Breast epithelium (tissue), 4 donors: ENCODE data around the gene CLEC4F. TPM values are rescaled to one million over a fixed set of nuclear protein-coding genes. Genes with fewer than 3 reads are reported as not detected.

ENCODE experiments used
- DNase-seq, 2 donors: peaks; one replicate each; pipeline ENCODE4 v3.0.0-alpha.2; 2019; ENCODE audit warnings: low spot score in 2 of 2
- H3K27ac ChIP-seq, 2 donors: fragments of 200-600 bp; sonication (generic) in 1 of 2; one replicate each; pipeline ENCODE4 v1.5.1; 2016 to 2019; ENCODE audit warnings: mild to moderate bottlenecking in 1 of 2
- H3K27me3 ChIP-seq, 2 donors: fragments of 200-600 bp; sonication (generic) in 1 of 2; one replicate each; pipeline versions ENCODE4 v1.5.1 to v1.6.0; 2017 to 2019; ENCODE audit warnings: control low read depth in 1 of 2, mild to moderate bottlenecking in 1 of 2
- H3K36me3 ChIP-seq: fragments of 200-600 bp; one replicate; pipeline ENCODE4 v1.5.1; 2019
- H3K4me1 ChIP-seq, 2 donors: fragments of 200-600 bp; sonication (generic); one replicate each; pipeline ENCODE4 v1.5.1; 2016 to 2019; ENCODE audit warnings: control low read depth in 1 of 2
- H3K4me3 ChIP-seq, 3 donors: fragments of 200-600 bp; sonication (generic); 1 replicate in 2 of 3; 2 replicates in 1 of 3; pipeline ENCODE4 v1.5.1; 2016 to 2019; ENCODE audit warnings: mild to moderate bottlenecking in 3 of 3, moderate library complexity in 2 of 3
- H3K9me3 ChIP-seq, 2 donors: fragments of 200-600 bp; sonication (generic) in 1 of 2; one replicate each; pipeline ENCODE4 v1.5.1; 2016 to 2019; ENCODE audit warnings: control low read depth in 1 of 2
- CTCF ChIP-seq, 3 donors: fragments of 450-650 bp; IDR thresholded peaks; one replicate each; pipeline ENCODE4 v1.5.1; 2016 to 2017; ENCODE audit warnings: antibody characterized with exemption in 3 of 3, mild to moderate bottlenecking in 3 of 3, moderate library complexity in 3 of 3
- POLR2A ChIP-seq: fragments of 450-650 bp; IDR thresholded peaks from one replicate; pipeline ENCODE4 v1.6.1; 2016; ENCODE audit warnings: antibody characterized with exemption, mild to moderate bottlenecking, moderate library complexity
- POLR2AphosphoS5 ChIP-seq, 3 donors: sonication (generic); formaldehyde crosslinking; IDR thresholded peaks; one replicate each; pipeline ENCODE4 v1.6.1; 2017; ENCODE audit warnings: antibody characterized with exemption in 3 of 3
- intact Hi-C: fragments of 100-400 bp; cut with DNase I; formaldehyde crosslinking; loops from one replicate; pipeline ENCODE4 v1.15.1; 2023; ENCODE audit warnings: low total_unique reads
- total RNA-seq, 3 donors: library from RNA; depleted of rRNA; stranded (reverse); fragments of >200 nt; gene quantifications; one replicate each; pipeline ENCODE4 v1.1.0, GENCODE V29; 2016

The CLEC4F gene
- total RNA-seq, 3 donors from 2014 or later, result 0.88 TPM; not detected in 2

DNA sequence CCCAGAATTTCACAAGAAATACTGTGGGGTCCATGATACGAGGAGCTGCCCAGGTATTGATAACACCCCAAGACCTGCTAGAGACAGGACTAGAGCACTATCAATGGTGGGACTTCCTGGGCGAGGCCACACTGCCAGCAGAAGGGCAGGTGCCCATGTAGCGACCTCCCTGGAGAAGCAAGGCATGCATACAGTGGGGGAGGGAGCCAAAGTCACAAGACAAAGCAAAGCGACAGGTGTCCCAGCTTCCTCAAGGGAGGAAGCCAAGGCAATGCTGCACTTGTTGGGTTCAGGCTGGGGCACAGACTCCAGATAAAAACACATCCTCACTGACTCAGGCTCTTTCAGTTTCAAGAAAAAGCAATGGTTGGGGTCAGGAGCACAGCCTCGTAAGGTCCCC is 7.7 kb upstream of the CLEC4F start:
- no peak for DNase-seq
- no peaks in the 10 kb centered on the region for H3K27me3 ChIP-seq
- no peak overlapping the region for H3K4me3 ChIP-seq
- H3K9me3 ChIP-seq, result no peaks in the 10 kb centered on the region
- intact Hi-C loops, result loop anchor here (2.0 kb wide), 1 partner anchor 35 kb away; no protein-coding TSS in a partner anchor
- no peaks in the 10 kb centered on the region for H3K36me3 ChIP-seq
- no peaks in the 10 kb centered on the region for H3K4me1 ChIP-seq
- TF ChIP-seq POLR2AphosphoS5 (IDR thresholded peaks at IDR 0.05) (no peak), CTCF (IDR thresholded peaks at IDR 0.05) (no peak), POLR2A (no peak)
- no peak overlapping the region for H3K27ac ChIP-seq

- Histone ChIP-seq H3K4me3 (no peak overlapping the region), H3K9me3 (no peaks in the 10 kb centered on the region), H3K27me3 (no peaks in the 10 kb centered on the region), H3K4me1 (no peaks in the 10 kb centered on the region), H3K36me3 (no peaks in the 10 kb centered on the region), H3K27ac (no peak overlapping the region)
- DNase-seq, result no peak
- intact Hi-C loops, result no loop called here
- TF ChIP-seq CTCF (IDR thresholded peaks at IDR 0.05), result no peak
- TF ChIP-seq POLR2AphosphoS5 (IDR thresholded peaks at IDR 0.05), result no peak
- no peak for TF ChIP-seq POLR2A
Observed at GRCh38 chr2:70827388-70827787, 7.0 kb upstream of the CLEC4F start.

DNA sequence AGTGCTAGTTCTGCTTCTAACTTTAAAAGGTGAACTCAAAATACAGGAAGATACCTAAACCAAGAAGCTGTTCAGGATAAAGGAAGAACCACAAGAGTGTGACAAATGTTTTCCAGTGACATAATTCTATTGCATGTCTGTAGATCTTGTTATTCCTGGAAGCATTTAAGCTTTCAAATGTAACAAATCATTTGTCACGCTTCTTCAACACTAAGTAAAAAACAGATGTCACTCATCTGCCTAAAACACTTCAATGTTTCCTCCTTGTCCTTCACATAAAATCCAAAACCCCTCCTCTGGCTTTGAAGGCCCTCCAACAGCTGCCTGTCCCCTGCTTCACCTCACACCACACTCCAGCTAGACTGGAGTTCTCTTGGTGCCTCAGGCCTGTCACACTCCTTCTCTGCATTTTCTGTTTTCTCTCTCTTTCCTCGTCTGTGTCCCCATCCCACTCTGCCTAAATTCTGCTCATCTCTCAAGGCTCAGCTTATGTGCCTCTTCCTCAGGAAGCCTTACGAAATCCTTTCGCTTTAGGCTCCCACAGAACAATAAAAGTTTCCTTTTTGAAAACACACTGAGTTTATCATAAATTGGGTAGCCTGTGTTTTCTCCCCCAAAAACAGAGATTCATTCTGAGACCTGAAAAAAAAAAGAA is 6.4 kb upstream of the CLEC4F start:
- Histone ChIP-seq H3K27me3 (no peaks in the 10 kb centered on the region), H3K36me3 (no peaks in the 10 kb centered on the region), H3K9me3 (no peaks in the 10 kb centered on the region), H3K4me1 (no peaks in the 10 kb centered on the region), H3K27ac (no peak overlapping the region), H3K4me3 (no peak overlapping the region)
- intact Hi-C loops, result no loop called here
- no peak for DNase-seq
- no peak for TF ChIP-seq POLR2A
- TF ChIP-seq POLR2AphosphoS5 (IDR thresholded peaks at IDR 0.05), result no peak
- TF ChIP-seq CTCF (IDR thresholded peaks at IDR 0.05), result no peak

GRCh38 chr2:70823249-70823648 is 2.9 kb upstream of the CLEC4F start:
- intact Hi-C loops, result no loop called here
- no peak for TF ChIP-seq CTCF (IDR thresholded peaks at IDR 0.05)
- no peak for TF ChIP-seq POLR2AphosphoS5 (IDR thresholded peaks at IDR 0.05)
- TF ChIP-seq POLR2A, result no peak
- Histone ChIP-seq H3K9me3 (no peaks in the 10 kb centered on the region), H3K36me3 (no peaks in the 10 kb centered on the region), H3K27me3 (no peaks in the 10 kb centered on the region), H3K4me3 (no peak overlapping the region), H3K4me1 (no peaks in the 10 kb centered on the region), H3K27ac (no peak overlapping the region)
- DNase-seq, result no peak

- Histone ChIP-seq H3K4me3 (no peak overlapping the region), H3K27ac (no peak overlapping the region), H3K36me3 (no peaks in the 10 kb centered on the region), H3K9me3 (no peaks in the 10 kb centered on the region), H3K4me1 (no peaks in the 10 kb centered on the region), H3K27me3 (no peaks in the 10 kb centered on the region)
- no peak for DNase-seq
- TF ChIP-seq POLR2AphosphoS5 (IDR thresholded peaks at IDR 0.05), result no peak
- intact Hi-C loops, result no loop called here
Observed at GRCh38 chr2:70822843-70823242, 2.4 kb upstream of the CLEC4F start.
